ENCODE results near the gene SMOC1. TPM values are rescaled to one million over a fixed set of nuclear protein-coding genes. Genes with fewer than 3 reads are reported as not detected.

SMOC1 gene
- total and polyA plus RNA-seq, 7 experiments from 2014 or later, result 0.71 TPM; not detected in 6

DNA sequence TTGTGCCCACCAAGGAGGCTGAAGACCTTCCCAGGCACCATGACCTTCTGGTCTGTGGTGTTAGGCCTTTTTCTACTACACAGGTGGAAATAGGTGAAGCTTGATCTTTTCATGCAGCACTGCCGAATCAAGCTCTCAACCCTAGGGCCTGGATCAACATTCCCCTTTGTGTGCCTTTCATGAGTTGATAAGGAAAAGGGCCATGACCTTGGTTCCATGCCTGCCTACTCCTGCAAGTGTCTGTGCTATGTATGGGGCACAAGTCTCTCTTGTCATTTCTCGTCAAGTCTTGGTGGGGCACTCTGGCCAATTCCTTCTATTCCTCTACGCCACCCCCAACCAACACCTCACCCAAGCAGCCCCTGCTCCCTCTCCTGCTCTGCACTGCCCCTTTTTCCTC is 155.0 kb downstream of the SMOC1 start:
- intact Hi-C loops (cut with micrococcal nuclease), result no loop called here
- no peak overlapping the region for H3K4me3 ChIP-seq (ENCODE audit: low read length)
- peaks cover 4 to 25% (median 12%) of the 10 kb centered on the region in 5 donors for H3K27me3 Mint-ChIP-seq
- H3K4me1 ChIP-seq (ENCODE audit: control insufficient read depth in 2 of 2, insufficient read depth in 2 of 2, low read length in 2 of 2), result no peaks in the 10 kb centered on the region
- no peaks in the 10 kb centered on the region for H3K4me1 Mint-ChIP-seq
- H3K9me3 Mint-ChIP-seq, result peaks cover 0 to 2% (median 0%) of the 10 kb centered on the region in 11 donors
- H3K4me3 Mint-ChIP-seq, result no peak overlapping the region
- ChIA-PET CTCF (no interaction called here), POLR2A (no interaction called here)
- H3K36me3 ChIP-seq (ENCODE audit: control insufficient read depth in 2 of 3, insufficient read depth in 3 of 3, low read length in 3 of 3), result no peaks in the 10 kb centered on the region
- H3K36me3 Mint-ChIP-seq, result no peaks in the 10 kb centered on the region
- no peaks in the 10 kb centered on the region for H3K27me3 ChIP-seq (ENCODE audit: control insufficient read depth in 2 of 2, insufficient read depth in 2 of 2, low read length in 2 of 2)
- H3K27ac ChIP-seq (ENCODE audit: low read depth, low read length), result no peak overlapping the region
- DNase-seq (no peak), ATAC-seq (no peak)
- no peaks in the 10 kb centered on the region for H3K9me3 ChIP-seq (ENCODE audit: control insufficient read depth in 2 of 3, low read length in 3 of 3)
- no peak overlapping the region for H3K27ac Mint-ChIP-seq

DNA sequence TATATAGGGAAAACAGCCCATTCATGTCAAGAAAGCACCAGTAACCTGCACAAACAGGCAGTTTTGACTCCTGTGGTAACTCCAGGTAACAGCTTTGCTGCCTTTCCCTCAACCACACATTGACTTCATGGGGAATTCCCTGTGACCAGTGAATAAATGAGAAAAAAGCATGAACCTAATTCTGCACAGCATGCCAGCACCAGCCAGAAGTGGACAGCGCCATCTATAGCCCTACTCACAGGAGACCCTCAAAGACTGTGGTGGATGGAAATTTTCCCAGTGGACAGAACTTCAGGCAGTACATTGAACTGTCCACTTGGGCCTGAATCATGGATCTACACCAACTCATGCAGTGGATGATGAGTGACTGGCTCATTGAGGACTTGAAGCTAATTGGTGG is 157.4 kb downstream of the SMOC1 start:
- Mint-ChIP-seq H3K36me3 (no peaks in the 10 kb centered on the region), H3K4me1 (no peaks in the 10 kb centered on the region), H3K9me3 (peaks cover 0 to 2% (median 0%) of the 10 kb centered on the region in 11 donors), H3K4me3 (no peak overlapping the region), H3K27ac (no peak overlapping the region), H3K27me3 (peaks cover 12 to 29% (median 21%) of the 10 kb centered on the region in 5 donors)
- Histone ChIP-seq H3K36me3 (ENCODE audit: control insufficient read depth in 2 of 3, insufficient read depth in 3 of 3, low read length in 3 of 3) (no peaks in the 10 kb centered on the region), H3K4me3 (ENCODE audit: low read length) (no peak overlapping the region), H3K4me1 (ENCODE audit: control insufficient read depth in 2 of 2, insufficient read depth in 2 of 2, low read length in 2 of 2) (no peaks in the 10 kb centered on the region), H3K27me3 (ENCODE audit: control insufficient read depth in 2 of 2, insufficient read depth in 2 of 2, low read length in 2 of 2) (no peaks in the 10 kb centered on the region), H3K9me3 (ENCODE audit: control insufficient read depth in 2 of 3, low read length in 3 of 3) (no peaks in the 10 kb centered on the region), H3K27ac (ENCODE audit: low read depth, low read length) (no peak overlapping the region)
- CTCF ChIA-PET, result no interaction called here
- DNase-seq, result no peak
- ATAC-seq, result no peak
- POLR2A ChIA-PET, result no interaction called here
- intact Hi-C loops (cut with micrococcal nuclease), result no loop called here

DNA sequence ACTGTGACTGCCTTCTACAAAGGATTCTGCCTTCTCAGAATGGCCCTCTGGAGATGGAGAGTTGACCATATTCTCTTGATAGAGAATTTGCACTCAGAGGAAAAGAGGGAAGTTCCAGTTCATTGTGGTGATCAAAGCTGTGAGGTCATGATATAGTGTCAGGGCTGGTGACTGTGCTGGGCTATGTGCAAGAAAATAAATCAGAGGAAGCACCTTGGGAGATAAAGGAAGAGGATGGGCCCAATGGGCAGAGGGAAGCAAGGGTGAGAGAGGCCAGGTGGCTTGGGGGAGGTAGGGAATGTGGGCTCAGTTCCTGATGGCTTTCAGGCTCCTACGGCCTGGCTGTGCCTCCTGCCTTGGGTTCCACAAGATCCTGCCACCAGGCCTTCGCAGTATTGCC is 163.8 kb downstream of the SMOC1 start:
- no peak for ATAC-seq
- Histone ChIP-seq H3K27me3 (ENCODE audit: control insufficient read depth in 2 of 2, insufficient read depth in 2 of 2, low read length in 2 of 2) (no peaks in the 10 kb centered on the region), H3K27ac (ENCODE audit: low read depth, low read length) (no peak overlapping the region), H3K4me3 (ENCODE audit: low read length) (no peak overlapping the region), H3K36me3 (ENCODE audit: control insufficient read depth in 2 of 3, insufficient read depth in 3 of 3, low read length in 3 of 3) (no peaks in the 10 kb centered on the region), H3K4me1 (ENCODE audit: control insufficient read depth in 2 of 2, insufficient read depth in 2 of 2, low read length in 2 of 2) (no peaks in the 10 kb centered on the region), H3K9me3 (ENCODE audit: control insufficient read depth in 2 of 3, low read length in 3 of 3) (no peaks in the 10 kb centered on the region)
- Mint-ChIP-seq H3K36me3 (no peaks in the 10 kb centered on the region), H3K4me1 (no peaks in the 10 kb centered on the region), H3K27ac (no peak overlapping the region), H3K4me3 (no peak overlapping the region), H3K27me3 (peaks cover 19 to 36% (median 32%) of the 10 kb centered on the region in 5 donors), H3K9me3 (no peaks in the 10 kb centered on the region)
- ChIA-PET CTCF (no interaction called here), POLR2A (no interaction called here)
- intact Hi-C loops (cut with micrococcal nuclease), result no loop called here
- no peak for DNase-seq

DNA sequence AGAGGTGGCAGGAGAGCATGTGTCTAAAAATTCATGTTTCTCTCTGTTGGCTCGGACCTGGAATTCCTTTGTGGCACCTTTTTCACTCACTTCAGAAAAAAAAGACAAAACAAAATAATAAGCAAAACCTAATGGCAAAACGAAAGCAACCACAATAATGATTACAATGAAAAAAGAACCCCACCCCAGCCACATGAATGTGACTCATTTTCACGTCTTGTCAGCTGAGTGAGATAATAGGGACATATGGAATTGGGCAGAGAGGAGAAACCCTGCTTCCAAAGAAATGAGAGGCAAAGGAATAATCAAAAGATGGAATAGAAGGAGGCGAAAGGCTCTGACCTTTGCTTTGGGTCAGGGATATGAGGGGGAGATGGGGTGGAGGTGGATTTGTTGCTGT is 166.1 kb downstream of the SMOC1 start:
- no peak overlapping the region for H3K4me3 Mint-ChIP-seq
- POLR2A ChIA-PET, result no interaction called here
- peaks cover 10 to 25% (median 21%) of the 10 kb centered on the region in 5 donors for H3K27me3 Mint-ChIP-seq
- H3K9me3 ChIP-seq (ENCODE audit: control insufficient read depth in 2 of 3, low read length in 3 of 3), result no peaks in the 10 kb centered on the region
- H3K4me1 Mint-ChIP-seq, result no peaks in the 10 kb centered on the region
- no peak overlapping the region for H3K27ac Mint-ChIP-seq
- H3K27me3 ChIP-seq (ENCODE audit: control insufficient read depth in 2 of 2, insufficient read depth in 2 of 2, low read length in 2 of 2), result no peaks in the 10 kb centered on the region
- no peak overlapping the region for H3K4me3 ChIP-seq (ENCODE audit: low read length)
- intact Hi-C loops (cut with micrococcal nuclease), result no loop called here
- no peaks in the 10 kb centered on the region for H3K36me3 ChIP-seq (ENCODE audit: control insufficient read depth in 2 of 3, insufficient read depth in 3 of 3, low read length in 3 of 3)
- CTCF ChIA-PET, result no interaction called here
- no peaks in the 10 kb centered on the region for H3K9me3 Mint-ChIP-seq
- H3K4me1 ChIP-seq (ENCODE audit: control insufficient read depth in 2 of 2, insufficient read depth in 2 of 2, low read length in 2 of 2), result no peaks in the 10 kb centered on the region
- H3K27ac ChIP-seq (ENCODE audit: low read depth, low read length), result no peak overlapping the region
- DNase-seq (no peak), ATAC-seq (no peak)
- no peaks in the 10 kb centered on the region for H3K36me3 Mint-ChIP-seq

DNA sequence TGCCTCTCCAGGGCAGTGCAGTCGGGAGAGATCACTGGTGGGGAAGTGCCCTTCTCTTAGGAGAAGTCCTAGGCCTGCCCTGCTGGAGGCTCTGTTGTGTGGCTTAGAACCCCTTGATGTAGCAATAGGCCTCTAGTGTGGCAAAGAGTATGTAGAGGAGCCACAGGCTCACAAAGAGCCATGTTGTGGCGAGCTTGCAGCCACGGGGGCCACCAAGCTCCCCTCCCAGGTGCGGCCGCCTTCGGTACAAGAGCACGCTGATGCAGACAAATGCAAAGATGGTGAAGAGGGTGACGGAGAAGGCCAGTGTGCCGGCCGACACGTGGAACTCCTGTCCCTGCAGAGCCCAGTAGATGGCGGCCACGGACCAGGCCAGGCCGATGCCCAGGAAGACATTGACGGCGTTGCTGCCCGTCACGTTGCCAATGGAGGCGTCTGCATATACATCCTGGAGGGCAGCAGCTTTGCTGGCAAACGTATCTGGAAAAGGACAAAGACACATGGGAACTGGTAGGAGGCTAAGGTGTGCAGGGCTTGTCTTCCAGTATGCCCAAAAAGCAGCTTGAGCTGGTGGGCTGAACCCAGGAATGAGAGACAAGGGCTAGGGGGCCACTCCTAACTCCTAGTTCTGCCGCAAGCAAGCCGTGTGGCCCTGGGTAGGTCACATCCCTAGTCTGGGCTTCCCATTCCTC is 166.8 kb downstream of the SMOC1 start:
- Histone ChIP-seq H3K36me3 (ENCODE audit: control insufficient read depth in 2 of 3, insufficient read depth in 3 of 3, low read length in 3 of 3) (no peaks in the 10 kb centered on the region), H3K4me1 (ENCODE audit: control insufficient read depth in 2 of 2, insufficient read depth in 2 of 2, low read length in 2 of 2) (no peaks in the 10 kb centered on the region), H3K27ac (ENCODE audit: low read depth, low read length) (no peak overlapping the region), H3K27me3 (ENCODE audit: control insufficient read depth in 2 of 2, insufficient read depth in 2 of 2, low read length in 2 of 2) (no peaks in the 10 kb centered on the region), H3K4me3 (ENCODE audit: low read length) (no peak overlapping the region), H3K9me3 (ENCODE audit: control insufficient read depth in 2 of 3, low read length in 3 of 3) (no peaks in the 10 kb centered on the region)
- Mint-ChIP-seq H3K36me3 (no peaks in the 10 kb centered on the region), H3K4me1 (no peaks in the 10 kb centered on the region), H3K27ac (no peak overlapping the region), H3K27me3 (peaks cover 10 to 25% (median 17%) of the 10 kb centered on the region in 5 donors), H3K9me3 (no peaks in the 10 kb centered on the region), H3K4me3 (no peak overlapping the region)
- ChIA-PET POLR2A (no interaction called here), CTCF (no interaction called here)
- intact Hi-C loops (cut with micrococcal nuclease), result no loop called here
- DNase-seq (no peak), ATAC-seq (no peak)

DNA sequence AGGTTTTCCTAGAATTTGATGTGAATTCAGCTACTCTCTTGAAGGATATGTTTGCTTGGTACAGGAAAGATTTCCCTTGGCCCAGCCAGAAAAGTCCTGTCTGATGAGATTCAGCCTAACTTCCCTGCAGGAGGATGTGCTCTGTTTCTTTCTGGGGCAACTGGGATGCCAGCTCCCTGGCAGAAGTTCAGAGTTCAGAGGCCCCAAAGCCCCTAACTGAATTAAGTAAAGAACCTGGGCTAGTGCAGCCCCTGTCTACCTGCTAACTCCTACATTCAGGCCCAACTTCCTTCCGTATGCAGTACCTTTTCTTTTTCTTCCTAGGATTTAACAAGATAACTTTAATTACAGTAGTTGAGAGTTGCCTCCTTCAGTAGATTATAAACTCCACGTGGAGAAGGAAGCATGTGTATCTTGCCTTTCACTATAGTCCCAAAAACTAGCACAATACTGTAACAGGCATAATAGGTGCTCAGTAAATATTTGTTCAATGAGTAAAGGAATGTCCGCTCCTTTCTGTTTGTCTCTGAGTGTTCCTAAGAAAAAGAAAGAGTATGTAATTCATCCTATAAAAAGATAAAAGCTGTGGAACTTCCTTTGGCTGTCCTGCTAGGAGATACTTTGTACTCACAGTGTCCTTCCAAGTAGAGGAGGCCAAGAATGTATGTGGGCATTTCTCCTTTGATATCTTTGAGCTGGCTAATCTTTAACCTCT is 168.5 kb downstream of the SMOC1 start:
- no peak overlapping the region for H3K27ac Mint-ChIP-seq
- peaks cover 0 to 4% (median 0%) of the 10 kb centered on the region in 11 donors for H3K9me3 Mint-ChIP-seq
- H3K4me1 Mint-ChIP-seq, result peaks cover 0 to 10% (median 0%) of the 10 kb centered on the region in 7 donors
- Histone ChIP-seq H3K9me3 (ENCODE audit: control insufficient read depth in 2 of 3, low read length in 3 of 3) (no peaks in the 10 kb centered on the region), H3K27me3 (ENCODE audit: control insufficient read depth in 2 of 2, insufficient read depth in 2 of 2, low read length in 2 of 2) (no peaks in the 10 kb centered on the region), H3K36me3 (ENCODE audit: control insufficient read depth in 2 of 3, insufficient read depth in 3 of 3, low read length in 3 of 3) (no peaks in the 10 kb centered on the region), H3K4me3 (ENCODE audit: low read length) (no peak overlapping the region), H3K4me1 (ENCODE audit: control insufficient read depth in 2 of 2, insufficient read depth in 2 of 2, low read length in 2 of 2) (no peaks in the 10 kb centered on the region), H3K27ac (ENCODE audit: low read depth, low read length) (no peak overlapping the region)
- CTCF ChIA-PET, result no interaction called here
- DNase-seq (no peak), ATAC-seq (no peak)
- no peak overlapping the region for H3K4me3 Mint-ChIP-seq
- peaks cover 6 to 20% (median 12%) of the 10 kb centered on the region in 5 donors for H3K27me3 Mint-ChIP-seq
- intact Hi-C loops (cut with micrococcal nuclease), result no loop called here
- POLR2A ChIA-PET, result no interaction called here
- H3K36me3 Mint-ChIP-seq, result no peaks in the 10 kb centered on the region

DNA sequence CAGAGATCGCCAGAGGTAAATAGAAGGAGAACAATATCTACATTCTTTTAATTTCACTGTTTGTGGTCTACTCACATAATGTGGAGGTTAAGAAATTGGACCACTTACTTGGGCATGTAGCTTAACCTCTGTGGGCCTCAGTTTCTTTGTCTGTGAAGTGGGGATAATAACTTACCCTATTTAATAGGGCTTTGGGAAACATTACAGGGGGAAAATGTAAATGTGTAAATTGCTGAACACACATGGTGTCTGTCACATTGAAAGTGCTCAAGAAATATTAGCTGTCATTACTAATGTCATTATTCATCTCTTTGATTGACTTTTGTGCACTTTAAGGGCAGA is 169.1 kb downstream of the SMOC1 start:
- no peak overlapping the region for H3K4me3 Mint-ChIP-seq
- POLR2A ChIA-PET, result no interaction called here

More for the DNA sequence above, 169.1 kb downstream of the SMOC1 start:
- no peaks in the 10 kb centered on the region for H3K27me3 ChIP-seq (ENCODE audit: control insufficient read depth in 2 of 2, insufficient read depth in 2 of 2, low read length in 2 of 2)
- intact Hi-C loops (cut with micrococcal nuclease), result no loop called here
- ATAC-seq (no peak), DNase-seq (no peak)
- no peaks in the 10 kb centered on the region for H3K9me3 ChIP-seq (ENCODE audit: control insufficient read depth in 2 of 3, low read length in 3 of 3)
- no peaks in the 10 kb centered on the region for H3K36me3 Mint-ChIP-seq
- CTCF ChIA-PET, result no interaction called here
- no peak overlapping the region for H3K27ac Mint-ChIP-seq
- peaks cover 0 to 10% (median under 1%) of the 10 kb centered on the region in 7 donors for H3K4me1 Mint-ChIP-seq
- H3K9me3 Mint-ChIP-seq, result peaks cover 0 to 4% (median 0%) of the 10 kb centered on the region in 11 donors
- no peak overlapping the region for H3K27ac ChIP-seq (ENCODE audit: low read depth, low read length)
- no peaks in the 10 kb centered on the region for H3K4me1 ChIP-seq (ENCODE audit: control insufficient read depth in 2 of 2, insufficient read depth in 2 of 2, low read length in 2 of 2)
- peaks cover 3 to 15% (median 9%) of the 10 kb centered on the region in 5 donors for H3K27me3 Mint-ChIP-seq
- no peak overlapping the region for H3K4me3 ChIP-seq (ENCODE audit: low read length)
- no peaks in the 10 kb centered on the region for H3K36me3 ChIP-seq (ENCODE audit: control insufficient read depth in 2 of 3, insufficient read depth in 3 of 3, low read length in 3 of 3)
